ENCODE measurements around the gene SACM1L. TPM values are rescaled to one million over a fixed set of nuclear protein-coding genes. Genes with fewer than 3 reads are reported as not detected.

The SACM1L gene
- total RNA-seq, 1 experiment from 2014 or later = 79.6 TPM

- TF ChIP-seq NFE2L1 (CRISPR knock-in tag; IDR thresholded peaks at IDR 0.05) (no peak), TEAD1 (CRISPR knock-in tag; IDR thresholded peaks at IDR 0.05) (no peak), ZNF121 (CRISPR knock-in tag; IDR thresholded peaks at IDR 0.05) (no peak), AR (CRISPR knock-in tag; IDR thresholded peaks at IDR 0.05) (no peak), ETV6 (CRISPR knock-in tag; IDR thresholded peaks at IDR 0.05) (no peak), GABPB1 (CRISPR knock-in tag; IDR thresholded peaks at IDR 0.05) (no peak), PRRX2 (CRISPR knock-in tag; IDR thresholded peaks at IDR 0.05) (no peak)
- POLR2A ChIA-PET = no interaction called here
- Mint-ChIP-seq H3K36me3 (peaks cover 8% of the 10 kb centered on the region), H3K4me3 (no peak overlapping the region), H3K9me3 (peaks cover 12% of the 10 kb centered on the region), H3K27ac (no peak overlapping the region), H3K4me1 (peaks cover 11% of the 10 kb centered on the region), H3K27me3 (ENCODE audit: low read depth) (no peaks in the 10 kb centered on the region; the same call in 1 of the 2 replicates)
- CTCF ChIA-PET = interaction anchor here (1.4 kb wide), 1 partner anchor 11 kb away, joined by 4 read pairs; no protein-coding TSS in a partner anchor
- ATAC-seq (no peak), DNase-seq (ENCODE audit: low spot score) (no peak)
Observed at GRCh38 chr3:45771831-45772230, 82.6 kb downstream of the SACM1L start.

DNA sequence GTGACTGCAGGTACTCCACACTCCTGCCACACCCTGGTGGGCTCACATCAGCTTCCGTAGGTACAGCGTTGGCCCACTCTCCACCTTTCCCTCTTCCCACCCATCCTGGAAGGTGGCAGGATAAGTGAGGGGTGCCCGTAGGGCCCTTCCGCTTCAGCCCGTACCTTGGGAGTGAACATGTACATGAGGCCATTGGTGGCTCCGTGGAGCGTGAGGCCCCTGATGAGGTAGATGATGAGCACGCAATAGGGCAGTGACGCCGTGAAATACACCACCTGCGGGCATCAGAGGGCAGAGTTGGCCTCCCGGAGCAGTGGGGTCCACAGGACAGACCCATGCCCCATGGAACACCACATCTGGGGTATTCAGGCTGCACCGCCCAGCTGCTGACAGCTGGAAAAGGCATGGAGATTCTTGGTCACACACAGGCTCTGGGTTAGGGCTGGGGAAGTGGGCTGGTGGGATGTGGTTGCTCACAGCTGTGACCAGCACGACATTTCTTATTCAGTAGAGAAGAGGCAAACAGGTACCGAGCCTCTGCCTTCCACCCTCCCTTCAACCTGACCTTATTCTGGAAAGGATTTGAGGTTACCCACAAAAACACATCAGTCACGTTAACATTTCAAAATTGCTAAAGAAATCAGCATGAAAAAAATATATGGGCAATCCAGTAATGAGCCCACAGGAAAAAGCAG, 83.3 kb downstream of the SACM1L start:
- POLR2A ChIA-PET = no interaction called here
- Mint-ChIP-seq H3K4me3 (no peak overlapping the region), H3K27ac (no peak overlapping the region), H3K27me3 (ENCODE audit: low read depth) (no peaks in the 10 kb centered on the region; the same call in 1 of the 2 replicates), H3K9me3 (peaks cover 7% of the 10 kb centered on the region), H3K36me3 (peaks cover 5% of the 10 kb centered on the region), H3K4me1 (peaks cover 11% of the 10 kb centered on the region)
- no peak for ATAC-seq
- DNase-seq (ENCODE audit: low spot score) = no peak
- CTCF ChIA-PET = interaction anchor here (1.4 kb wide), 1 partner anchor 12 kb away, joined by 4 read pairs; no protein-coding TSS in a partner anchor
- TF ChIP-seq USF2 (CRISPR knock-in tag; IDR thresholded peaks at IDR 0.05) (no peak), NR2C2 (CRISPR knock-in tag; IDR thresholded peaks at IDR 0.05) (no peak), GABPB1 (CRISPR knock-in tag; IDR thresholded peaks at IDR 0.05) (no peak), IRF2 (CRISPR knock-in tag; IDR thresholded peaks at IDR 0.05; ENCODE audit: borderline replicate concordance, low read depth) (no peak), ZNF512 (CRISPR knock-in tag; IDR thresholded peaks at IDR 0.05; ENCODE audit: borderline replicate concordance) (no peak), AR (CRISPR knock-in tag; IDR thresholded peaks at IDR 0.05) (no peak), ATF2 (CRISPR knock-in tag; IDR thresholded peaks at IDR 0.05; ENCODE audit: borderline replicate concordance, low read depth) (no peak), ZNF138 (CRISPR knock-in tag; conservative IDR thresholded peaks at IDR 0.05) (no peak)
- TF ChIP-seq, protein P1, sequence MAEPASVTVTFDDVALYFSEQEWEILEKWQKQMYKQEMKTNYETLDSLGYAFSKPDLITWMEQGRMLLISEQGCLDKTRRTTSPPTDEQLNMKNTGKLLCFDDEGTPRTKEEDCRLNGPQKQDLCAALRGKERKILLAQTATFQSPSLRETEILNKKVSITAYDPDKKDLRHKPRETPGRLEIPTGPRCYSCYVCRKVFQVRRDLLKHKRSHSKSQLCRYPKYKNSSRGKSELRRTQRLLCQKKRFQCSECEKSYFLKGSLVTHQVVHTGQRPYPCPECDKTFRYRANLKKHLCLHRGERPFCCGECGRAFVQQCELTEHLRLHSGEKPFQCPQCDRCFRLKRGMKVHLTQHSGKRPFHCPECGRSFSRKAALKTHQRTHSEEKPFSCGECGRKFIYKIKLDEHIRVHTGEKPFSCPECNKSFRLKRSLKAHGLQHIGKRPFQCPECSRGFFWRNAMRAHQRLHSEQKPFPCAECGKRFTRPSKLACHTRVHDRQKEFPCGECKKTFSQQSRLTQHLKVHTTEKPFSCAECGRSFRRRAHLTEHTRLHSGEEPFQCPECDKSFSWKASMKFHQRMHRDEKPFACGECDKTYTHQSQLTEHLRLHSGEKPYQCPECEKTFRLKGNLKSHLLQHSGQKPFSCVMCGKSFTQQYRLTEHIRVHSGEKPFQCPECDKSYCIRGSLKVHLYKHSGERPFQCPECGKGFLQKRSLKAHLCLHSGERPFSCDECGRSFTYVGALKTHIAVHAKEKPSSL (CRISPR knock-in tag; conservative IDR thresholded peaks at IDR 0.05) = no peak
- TF ChIP-seq, protein P2, sequence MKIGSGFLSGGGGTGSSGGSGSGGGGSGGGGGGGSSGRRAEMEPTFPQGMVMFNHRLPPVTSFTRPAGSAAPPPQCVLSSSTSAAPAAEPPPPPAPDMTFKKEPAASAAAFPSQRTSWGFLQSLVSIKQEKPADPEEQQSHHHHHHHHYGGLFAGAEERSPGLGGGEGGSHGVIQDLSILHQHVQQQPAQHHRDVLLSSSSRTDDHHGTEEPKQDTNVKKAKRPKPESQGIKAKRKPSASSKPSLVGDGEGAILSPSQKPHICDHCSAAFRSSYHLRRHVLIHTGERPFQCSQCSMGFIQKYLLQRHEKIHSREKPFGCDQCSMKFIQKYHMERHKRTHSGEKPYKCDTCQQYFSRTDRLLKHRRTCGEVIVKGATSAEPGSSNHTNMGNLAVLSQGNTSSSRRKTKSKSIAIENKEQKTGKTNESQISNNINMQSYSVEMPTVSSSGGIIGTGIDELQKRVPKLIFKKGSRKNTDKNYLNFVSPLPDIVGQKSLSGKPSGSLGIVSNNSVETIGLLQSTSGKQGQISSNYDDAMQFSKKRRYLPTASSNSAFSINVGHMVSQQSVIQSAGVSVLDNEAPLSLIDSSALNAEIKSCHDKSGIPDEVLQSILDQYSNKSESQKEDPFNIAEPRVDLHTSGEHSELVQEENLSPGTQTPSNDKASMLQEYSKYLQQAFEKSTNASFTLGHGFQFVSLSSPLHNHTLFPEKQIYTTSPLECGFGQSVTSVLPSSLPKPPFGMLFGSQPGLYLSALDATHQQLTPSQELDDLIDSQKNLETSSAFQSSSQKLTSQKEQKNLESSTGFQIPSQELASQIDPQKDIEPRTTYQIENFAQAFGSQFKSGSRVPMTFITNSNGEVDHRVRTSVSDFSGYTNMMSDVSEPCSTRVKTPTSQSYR (CRISPR knock-in tag; IDR thresholded peaks at IDR 0.05) = no peak
